Measurements from ENCODE around the gene TCOF1. TPM values are rescaled to one million over a fixed set of nuclear protein-coding genes. Genes with fewer than 3 reads are reported as not detected.

Gene TCOF1
- total RNA-seq, 2 experiments from 2014 or later: 61.3 to 108 TPM

DNA sequence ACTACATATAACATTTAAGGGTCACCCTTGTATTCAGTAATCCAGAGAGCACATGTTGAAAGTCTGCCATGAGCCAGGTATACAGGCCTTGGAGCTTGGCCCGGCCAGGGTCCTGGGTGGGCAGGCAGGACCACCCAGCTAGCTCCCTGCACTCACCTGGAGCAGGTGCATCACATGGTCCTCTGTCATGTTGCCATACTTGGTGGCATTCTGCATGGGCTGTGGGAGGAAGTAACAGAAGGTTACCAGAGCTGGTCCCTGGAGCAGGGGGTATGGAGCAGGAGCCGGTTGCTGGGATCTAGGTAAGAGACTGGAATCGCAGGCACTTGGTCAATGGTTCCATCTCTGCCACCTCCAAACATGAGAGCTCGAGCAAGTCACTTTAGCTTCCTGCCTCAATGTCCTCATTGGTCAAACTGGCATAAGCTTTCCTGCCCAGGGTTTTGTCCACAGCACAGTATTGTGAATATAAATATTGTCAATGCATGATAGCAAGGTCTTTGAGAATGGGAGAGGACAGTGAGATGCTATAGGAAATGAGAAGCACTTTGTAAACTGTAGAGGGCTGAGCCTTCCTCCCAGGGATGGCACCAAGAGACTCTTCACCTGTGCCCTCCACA lies 48.7 kb downstream of the TCOF1 start:
- Histone ChIP-seq H4K20me1 (ENCODE audit: insufficient read depth, low read length) (peaks cover 25% of the 10 kb centered on the region), H3K9me3 (ENCODE audit: low read length) (no peaks in the 10 kb centered on the region), H3K79me2 (ENCODE audit: insufficient read depth, low read depth, low read length) (peaks cover 54% of the 10 kb centered on the region), H3K4me3 (ENCODE audit: low read depth, low read length, poor library complexity, severe bottlenecking) (no peak overlapping the region), H3K4me2 (ENCODE audit: low read length) (peak overlapping the region; percentile 94), H3K27ac (ENCODE audit: low read depth, low read length, poor library complexity, severe bottlenecking) (peak overlapping the region; percentile 29), H3K4me1 (ENCODE audit: insufficient read depth, low read length, poor library complexity, severe bottlenecking) (peaks cover 59% of the 10 kb centered on the region), H3K36me3 (ENCODE audit: insufficient read depth, low read length) (peaks cover 99% of the 10 kb centered on the region), H2AFZ (ENCODE audit: low read length) (no peak overlapping the region), H3K9me2 (ENCODE audit: insufficient read depth, low read length) (no peaks in the 10 kb centered on the region)
- no peak for DNase-seq (ENCODE audit: low spot score)
- no peak for TF ChIP-seq EZH2phosphoT487 (IDR thresholded peaks at IDR 0.05; ENCODE audit: borderline replicate concordance, low read depth, low read length)
- no peak for TF ChIP-seq CTCF (conservative IDR thresholded peaks at IDR 0.05; ENCODE audit: low read length)
- POLR2A ChIA-PET: interaction anchor here (1.0 kb wide), 1 partner anchor 10 kb away, joined by 7 read pairs; no protein-coding TSS in a partner anchor
- CTCF ChIA-PET (ENCODE audit: unreplicated experiment): interaction anchor here (0.6 kb wide), 1 partner anchor 107 kb away, joined by 5 read pairs; no protein-coding TSS in a partner anchor
- intact Hi-C loops (cut with micrococcal nuclease; ENCODE audit: unreplicated experiment): no loop called here
- no TSS peak for BruUV-seq (replicated peaks)

GRCh38 chr5:150406723-150407095 lies 49.2 kb downstream of the TCOF1 start:
- ChIA-PET POLR2A (interaction anchor here (1.0 kb wide), 1 partner anchor 9 kb away, joined by 7 read pairs; no protein-coding TSS in a partner anchor), CTCF (ENCODE audit: unreplicated experiment) (interaction anchor here (0.6 kb wide), 1 partner anchor 108 kb away, joined by 5 read pairs; no protein-coding TSS in a partner anchor)
- intact Hi-C loops (cut with micrococcal nuclease; ENCODE audit: unreplicated experiment): no loop called here
- TF ChIP-seq CTCF (conservative IDR thresholded peaks at IDR 0.05; ENCODE audit: low read length): no peak
- TF ChIP-seq EZH2phosphoT487 (IDR thresholded peaks at IDR 0.05; ENCODE audit: borderline replicate concordance, low read depth, low read length): no peak
- peaks cover 30% of the 10 kb centered on the region for H4K20me1 ChIP-seq (ENCODE audit: insufficient read depth, low read length)
- H3K36me3 ChIP-seq (ENCODE audit: insufficient read depth, low read length): peaks cover 99% of the 10 kb centered on the region
- peak overlapping the region; percentile 94 for H3K4me2 ChIP-seq (ENCODE audit: low read length)
- peaks cover 59% of the 10 kb centered on the region for H3K79me2 ChIP-seq (ENCODE audit: insufficient read depth, low read depth, low read length)
- H3K4me3 ChIP-seq (ENCODE audit: low read depth, low read length, poor library complexity, severe bottlenecking): no peak overlapping the region
- no peak overlapping the region for H2AFZ ChIP-seq (ENCODE audit: low read length)
- BruUV-seq (replicated peaks): no TSS peak
- H3K9me3 ChIP-seq (ENCODE audit: low read length): no peaks in the 10 kb centered on the region
- H3K27ac ChIP-seq (ENCODE audit: low read depth, low read length, poor library complexity, severe bottlenecking): peak overlapping the region; percentile 29
- no peaks in the 10 kb centered on the region for H3K9me2 ChIP-seq (ENCODE audit: insufficient read depth, low read length)
- H3K4me1 ChIP-seq (ENCODE audit: insufficient read depth, low read length, poor library complexity, severe bottlenecking): peaks cover 55% of the 10 kb centered on the region
- DNase-seq (ENCODE audit: low spot score): no peak

GRCh38 chr5:150407096-150407720 lies 49.7 kb downstream of the TCOF1 start:
- peak overlapping the region; percentile 94 for H3K4me2 ChIP-seq (ENCODE audit: low read length)
- intact Hi-C loops (cut with micrococcal nuclease; ENCODE audit: unreplicated experiment): no loop called here
- H3K9me3 ChIP-seq (ENCODE audit: low read length): no peaks in the 10 kb centered on the region
- no peak overlapping the region for H2AFZ ChIP-seq (ENCODE audit: low read length)
- peak overlapping the region; percentile 99 for H3K4me3 ChIP-seq (ENCODE audit: low read depth, low read length, poor library complexity, severe bottlenecking)
- ChIA-PET CTCF (ENCODE audit: unreplicated experiment) (interaction anchor here (0.6 kb wide), 1 partner anchor 108 kb away, joined by 5 read pairs; no protein-coding TSS in a partner anchor), POLR2A (interaction anchor here (1.0 kb wide), 1 partner anchor 9 kb away, joined by 7 read pairs; no protein-coding TSS in a partner anchor)
- H4K20me1 ChIP-seq (ENCODE audit: insufficient read depth, low read length): peaks cover 33% of the 10 kb centered on the region
- DNase-seq (ENCODE audit: low spot score): no peak
- peaks cover 99% of the 10 kb centered on the region for H3K36me3 ChIP-seq (ENCODE audit: insufficient read depth, low read length)
- TF ChIP-seq CTCF (conservative IDR thresholded peaks at IDR 0.05; ENCODE audit: low read length): no peak
- no peak for TF ChIP-seq EZH2phosphoT487 (IDR thresholded peaks at IDR 0.05; ENCODE audit: borderline replicate concordance, low read depth, low read length)
- BruUV-seq (replicated peaks): no TSS peak
- peak overlapping the region; percentile 17 for H3K27ac ChIP-seq (ENCODE audit: low read depth, low read length, poor library complexity, severe bottlenecking)
- peaks cover 64% of the 10 kb centered on the region for H3K79me2 ChIP-seq (ENCODE audit: insufficient read depth, low read depth, low read length)
- no peaks in the 10 kb centered on the region for H3K9me2 ChIP-seq (ENCODE audit: insufficient read depth, low read length)
- H3K4me1 ChIP-seq (ENCODE audit: insufficient read depth, low read length, poor library complexity, severe bottlenecking): peaks cover 53% of the 10 kb centered on the region
